Spleen (tissue), 11 donors: ENCODE data around the gene TROAP. TPM values are rescaled to one million over a fixed set of nuclear protein-coding genes. Genes with fewer than 3 reads are reported as not detected.
"Not testable (repeated sequence)": the region's sequence is repeated elsewhere in the genome, so short reads cannot be mapped to it uniquely, and the experiment has no call there.

Experiments
- DNase-seq: peaks from one replicate; pipeline ENCODE4 v3.0.0-alpha.2; 2020
- H3K27ac ChIP-seq, 8 donors: fragments of 200-600 bp; sonication (generic) in 7 of 8; 1 replicate in 4 of 8; 2 replicates in 4 of 8; pipeline versions ENCODE4 v1.5.0 to v1.8.0; 2016 to 2021; ENCODE audit warnings: inconsistent platforms in 4 of 8, mild to moderate bottlenecking in 4 of 8, moderate library complexity in 1 of 8
- H3K27me3 ChIP-seq, 7 donors: fragments of 200-600 bp; sonication (generic) in 6 of 7; replicated peaks in 1 of 7; 1 replicate in 4 of 7; 2 replicates in 3 of 7; pipeline versions ENCODE4 v1.5.0 to v1.8.0; 2016 to 2021; ENCODE audit warnings: inconsistent platforms in 3 of 7, mild to moderate bottlenecking in 1 of 7
- H3K36me3 ChIP-seq, 6 donors: fragments of 200-600 bp; sonication (generic) in 5 of 6; 1 replicate in 4 of 6; 2 replicates in 2 of 6; pipeline versions ENCODE4 v1.5.0 to v1.8.0; 2016 to 2021; ENCODE audit warnings: inconsistent platforms in 2 of 6
- H3K4me1 ChIP-seq, 6 donors: fragments of 200-600 bp; sonication (generic) in 5 of 6; 1 replicate in 3 of 6; 2 replicates in 3 of 6; pipeline versions ENCODE4 v1.5.0 to v1.8.0; 2016 to 2021; ENCODE audit warnings: inconsistent platforms in 3 of 6
- H3K4me3 ChIP-seq, 8 donors: fragments of 200-600 bp; sonication (generic) in 7 of 8; 1 replicate in 4 of 8; 2 replicates in 4 of 8; pipeline versions ENCODE4 v1.5.0 to v1.8.0; 2016 to 2021; ENCODE audit warnings: inconsistent platforms in 4 of 8, mild to moderate bottlenecking in 4 of 8, moderate library complexity in 2 of 8
- H3K9me3 ChIP-seq, 8 donors: fragments of 200-600 bp; sonication (generic) in 7 of 8; 1 replicate in 4 of 8; 2 replicates in 4 of 8; pipeline versions ENCODE4 v1.5.0 to v1.8.0; 2016 to 2021; ENCODE audit warnings: inconsistent platforms in 4 of 8
- CTCF ChIP-seq, 11 experiments: fragments of 200-600 bp in 7 of 11; fragments of 450-650 bp in 4 of 11; sonication (generic) in 4 of 11; IDR thresholded peaks in 8 of 11; conservative IDR thresholded peaks in 3 of 11; 1 replicate in 7 of 11; 2 replicates in 4 of 11; pipeline versions ENCODE4 v1.4.0 to v1.8.0; 2016 to 2021; ENCODE audit warnings: antibody characterized with exemption in 11 of 11, inconsistent platforms in 4 of 11, mild to moderate bottlenecking in 1 of 11
- POLR2A ChIP-seq, 3 donors: fragments of 450-650 bp; IDR thresholded peaks; one replicate each; pipeline ENCODE4 v1.5.1; 2017; ENCODE audit warnings: antibody characterized with exemption in 3 of 3, mild to moderate bottlenecking in 1 of 3
- POLR2AphosphoS5 ChIP-seq, 3 donors: sonication (generic); formaldehyde crosslinking; IDR thresholded peaks; one replicate each; pipeline ENCODE4 v1.5.1; 2017; ENCODE audit warnings: antibody characterized with exemption in 3 of 3
- WGBS, 5 donors: extraction: QIAGEN DNeasy Blood & Tissue Kit in 3 of 5; methylation state at CpG; one replicate each; pipeline versions ENCODE4 v1.1.5 to v1.1.7; 2013 to 2018; 5-methylcytosine and 5-hydroxymethylcytosine counted together
- intact Hi-C: fragments of 100-400 bp; cut with DNase I; formaldehyde crosslinking; loops from one replicate; pipeline ENCODE4 v1.15.0; 2023; ENCODE audit warnings: low total_unique reads
- polyA plus RNA-seq, 3 donors: library from polyadenylated mRNA; stranded (reverse); fragments of 200-250 nt; gene quantifications; one replicate each; pipeline ENCODE4 v1.2.1, GENCODE V29; 2013
- total RNA-seq, 7 donors: library from RNA; depleted of rRNA in 3 of 7; stranded (reverse); fragments of >200 nt in 3 of 7; fragmentation: NEBNext Ultra II Directional in 4 of 7; extraction: Animal tissue kit (Norgen Biotek cat#: 25700) in 4 of 7; gene quantifications; one replicate each; pipeline versions ENCODE4 v1.1.0 to v1.2.1, GENCODE V29; 2016 to 2021
- donor health status: healthy with polysubstance abuse.
- donor health status: DM: no; HTN: no; CAD: no; lungs with moderate emphysema.
- donor health status: DM: no; HTN: no; CAD: no.
- donor health status: Bipolar disorder and iron deficiency.
- donor health status: healthy.
- donor health status: DM: no; HTN: no; CAD: no.
- donor health status: DM: yes; HTN: yes; CAD: no.

The TROAP gene
- total and polyA plus RNA-seq, 10 donors: 2.5 to 11.9 (median 4.4) TPM

- peaks cover 0 to 12% (median 0%) of the 10 kb centered on the region in 6 donors for H3K4me1 ChIP-seq
- 69 to 88% (median 72%) methylated on average over 5 of the region's 5 CpGs for WGBS, 5 donors
- intact Hi-C loops: no loop called here
- no peaks in the 10 kb centered on the region for H3K36me3 ChIP-seq
- H3K9me3 ChIP-seq: no peaks in the 10 kb centered on the region
- peaks cover 0 to 27% (median 0%) of the 10 kb centered on the region in 7 donors for H3K27me3 ChIP-seq
- no peak overlapping the region for H3K4me3 ChIP-seq
- H3K27ac ChIP-seq: no peak overlapping the region
- TF ChIP-seq POLR2A (IDR thresholded peaks at IDR 0.05): no peak
- TF ChIP-seq CTCF (IDR thresholded peaks at IDR 0.05 in 8 of 11, conservative IDR thresholded peaks at IDR 0.05 in 3 of 11): no peak
- no peak for TF ChIP-seq POLR2AphosphoS5 (IDR thresholded peaks at IDR 0.05)
- DNase-seq: no peak
Measured at GRCh38 chr12:49282302-49282701, 40.8 kb upstream of the TROAP start.

- H3K9me3 ChIP-seq, intact Hi-C loops, DNase-seq, H3K36me3 ChIP-seq, H3K4me3 ChIP-seq, H3K27ac ChIP-seq: not testable (repeated sequence)
- peaks cover 0 to 12% (median 0%) of the 10 kb centered on the region in 6 donors for H3K4me1 ChIP-seq
- peaks cover 0 to 33% (median 2%) of the 10 kb centered on the region in 7 donors for H3K27me3 ChIP-seq
- 69 to 94% (median 87%) methylated on average over 1 to 3 of the region's 6 CpGs for WGBS, 5 donors
Measured at GRCh38 chr12:49282740-49283375, 40.2 kb upstream of the TROAP start.

- H3K36me3 ChIP-seq: no peaks in the 10 kb centered on the region
- DNase-seq: no peak
- H3K4me3 ChIP-seq: no peak overlapping the region
- WGBS, 5 donors: 79 to 92% (median 88%) methylated on average over 9 to 25 of the region's 25 CpGs
- no peak for TF ChIP-seq CTCF (IDR thresholded peaks at IDR 0.05 in 8 of 11, conservative IDR thresholded peaks at IDR 0.05 in 3 of 11)
- peaks cover 0 to 17% (median 0%) of the 10 kb centered on the region in 6 donors for H3K4me1 ChIP-seq
- H3K27ac ChIP-seq: no peak overlapping the region
- H3K9me3 ChIP-seq: no peaks in the 10 kb centered on the region
- H3K27me3 ChIP-seq: peaks cover 0 to 42% (median 5%) of the 10 kb centered on the region in 7 donors
- intact Hi-C loops: no loop called here
Measured at GRCh38 chr12:49283541-49284429, 39.3 kb upstream of the TROAP start.

DNA sequence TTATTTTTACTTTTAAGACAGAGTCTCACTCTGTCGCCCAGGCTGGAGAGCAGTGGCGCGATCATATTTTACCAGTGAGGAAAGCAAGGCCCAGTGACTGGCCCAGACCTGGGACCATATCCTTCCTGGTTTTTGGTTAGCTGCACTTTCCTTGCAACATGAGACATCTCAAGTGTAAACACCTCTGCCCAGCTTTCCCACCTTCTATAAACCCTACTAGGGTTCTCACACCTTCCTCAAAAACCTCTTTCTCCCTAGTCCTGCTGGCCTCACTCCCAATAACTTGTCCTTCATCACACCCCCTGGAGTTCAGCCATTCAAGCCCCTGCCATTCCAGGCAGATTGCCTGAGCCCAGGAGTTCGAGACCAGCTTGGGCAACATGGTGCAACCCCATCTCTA, 38.4 kb upstream of the TROAP start:
- TF ChIP-seq POLR2AphosphoS5 (IDR thresholded peaks at IDR 0.05) (no peak), POLR2A (IDR thresholded peaks at IDR 0.05) (no peak), CTCF (IDR thresholded peaks at IDR 0.05 in 8 of 11, conservative IDR thresholded peaks at IDR 0.05 in 3 of 11) (no peak)
- WGBS, 5 donors: 72 to 90% (median 79%) methylated on average over 4 of the region's 4 CpGs
- H3K4me3 ChIP-seq: no peak overlapping the region
- H3K36me3 ChIP-seq: no peaks in the 10 kb centered on the region
- peaks cover 0 to 16% (median 0%) of the 10 kb centered on the region in 6 donors for H3K4me1 ChIP-seq
- no peaks in the 10 kb centered on the region for H3K9me3 ChIP-seq
- intact Hi-C loops: loop anchor here (5.0 kb wide), 2 partner anchors 58 to 233 kb away; no protein-coding TSS in a partner anchor
- no peak overlapping the region for H3K27ac ChIP-seq
- peaks cover 0 to 51% (median 5%) of the 10 kb centered on the region in 7 donors for H3K27me3 ChIP-seq
- DNase-seq: peak; percentile 19
